PC-9 (cell line): Measurements from ENCODE around the gene ALKBH7. TPM values are rescaled to one million over a fixed set of nuclear protein-coding genes. Genes with fewer than 3 reads are reported as not detected.

Source experiments
- BruUV-seq: library from RNA; stranded (reverse); fragments of 400-500 nt; replicated peaks from 2 replicates; lab custom pipeline; 2021; lab: Mats Ljungman, UMichigan
- CTCF ChIA-PET: fragments of 300-600 bp; sonication (Branson Sonifier 250); formaldehyde crosslinking; loops from one replicate; lab custom pipeline; 2022; ENCODE audit warnings: antibody characterized with exemption; lab: Charles Lee
- POLR2A ChIA-PET: fragments of 300-600 bp; sonication (Branson Sonifier 250); formaldehyde crosslinking; loops from one replicate; lab custom pipeline; 2022; ENCODE audit warnings: antibody characterized with exemption; ENCODE audit not compliant: unreplicated experiment; lab: Charles Lee
- DNase-seq, 2 experiments: peaks; one replicate each; pipeline versions ENCODE4 v3.0.0 to v3.0.0-alpha.2; 2015 to 2022; ENCODE audit warnings: mixed read lengths in 1 of 2
- H2AFZ ChIP-seq: fragments of 200-600 bp; sonication (generic); 2 replicates; pipeline ENCODE4 v1.8.1; 2017; ENCODE audit warnings: antibody characterized with exemption
- H3F3A ChIP-seq: fragments of 200-600 bp; sonication (generic); 2 replicates; pipeline ENCODE4 v1.8.1; 2017; ENCODE audit warnings: antibody characterized with exemption, mild to moderate bottlenecking, low read depth; ENCODE audit not compliant: insufficient read depth
- H3K27ac ChIP-seq: fragments of 200-600 bp; sonication (generic); 2 replicates; pipeline ENCODE4 v1.6.1; 2016; ENCODE audit warnings: mixed run types
- H3K27me3 ChIP-seq: fragments of 200-600 bp; sonication (generic); 2 replicates; pipeline ENCODE4 v1.6.1; 2016; ENCODE audit warnings: low read depth, mixed run types; ENCODE audit not compliant: insufficient read depth
- H3K36me3 ChIP-seq: fragments of 200-600 bp; sonication (generic); 2 replicates; pipeline ENCODE4 v1.6.1; 2016; ENCODE audit warnings: low read depth, mixed run types
- H3K4me1 ChIP-seq: fragments of 200-600 bp; sonication (generic); replicated peaks from 2 replicates; pipeline ENCODE4 v1.6.1; 2016; ENCODE audit warnings: mixed run types; ENCODE audit not compliant: insufficient read depth
- H3K4me2 ChIP-seq: fragments of 200-600 bp; sonication (generic); 2 replicates; pipeline ENCODE4 v1.6.1; 2017; ENCODE audit warnings: mixed run types
- H3K4me3 ChIP-seq: fragments of 200-600 bp; sonication (generic); 2 replicates; pipeline ENCODE4 v1.6.1; 2016; ENCODE audit warnings: mixed run types
- H3K79me2 ChIP-seq: fragments of 200-600 bp; sonication (generic); 2 replicates; pipeline ENCODE4 v1.6.1; 2017; ENCODE audit warnings: low read depth, mixed run types
- H3K9me2 ChIP-seq: fragments of 200-600 bp; sonication (generic); 2 replicates; pipeline ENCODE4 v1.8.1; 2017; ENCODE audit warnings: mild to moderate bottlenecking; ENCODE audit not compliant: insufficient read depth
- H3K9me3 ChIP-seq: fragments of 200-600 bp; sonication (generic); 2 replicates; pipeline ENCODE4 v1.8.1; 2016; ENCODE audit warnings: low read depth; ENCODE audit not compliant: insufficient read depth
- H4K20me1 ChIP-seq: fragments of 200-600 bp; sonication (generic); 2 replicates; pipeline ENCODE4 v1.8.1; 2017; ENCODE audit not compliant: insufficient read depth
- CTCF ChIP-seq: fragments of 200-600 bp; sonication (generic); conservative IDR thresholded peaks from 2 replicates; pipeline ENCODE4 v1.6.1; 2017; ENCODE audit warnings: mixed run types, antibody characterized with exemption, mild to moderate bottlenecking, moderate library complexity
- EZH2 ChIP-seq: fragments of 200-600 bp; sonication (generic); IDR thresholded peaks from 2 replicates; pipeline ENCODE4 v1.8.0; 2017; ENCODE audit warnings: antibody characterized with exemption, low read depth
- intact Hi-C: fragments of 100-400 bp; cut with micrococcal nuclease; formaldehyde crosslinking; loops from one replicate; pipeline ENCODE4 v1.10.0; 2022; ENCODE audit not compliant: unreplicated experiment
- total RNA-seq: library from RNA; stranded (reverse); gene quantifications from 2 replicates; pipeline ENCODE4 v1.2.3, GENCODE V29; 2021

The ALKBH7 gene
- total RNA-seq, 1 experiment from 2014 or later, result 53.6 TPM

GRCh38 chr19:6378041-6378440 lies 5.4 kb downstream of the ALKBH7 start:
- Histone ChIP-seq H3K4me2 (no peak overlapping the region), H3K79me2 (no peaks in the 10 kb centered on the region), H4K20me1 (no peaks in the 10 kb centered on the region), H3K27me3 (no peaks in the 10 kb centered on the region), H3K4me1 (no peaks in the 10 kb centered on the region), H3K9me2 (no peaks in the 10 kb centered on the region), H3K36me3 (no peaks in the 10 kb centered on the region), H2AFZ (no peak overlapping the region), H3F3A (no peaks in the 10 kb centered on the region), H3K9me3 (no peaks in the 10 kb centered on the region), H3K4me3 (no peak overlapping the region), H3K27ac (no peak overlapping the region)
- no peak for TF ChIP-seq EZH2
- no peak for TF ChIP-seq CTCF
- intact Hi-C loops, result no loop called here
- CTCF ChIA-PET, result no interaction called here
- POLR2A ChIA-PET, result no interaction called here
- no peak for DNase-seq
- no TSS peak for BruUV-seq

GRCh38 chr19:6378486-6378885 lies 5.9 kb downstream of the ALKBH7 start:
- intact Hi-C loops, result no loop called here
- TF ChIP-seq CTCF (no peak), EZH2 (no peak)
- no TSS peak for BruUV-seq
- Histone ChIP-seq H3K79me2 (no peaks in the 10 kb centered on the region), H3K9me3 (no peaks in the 10 kb centered on the region), H3F3A (no peaks in the 10 kb centered on the region), H2AFZ (no peak overlapping the region), H3K4me1 (no peaks in the 10 kb centered on the region), H3K4me3 (no peak overlapping the region), H4K20me1 (no peaks in the 10 kb centered on the region), H3K9me2 (no peaks in the 10 kb centered on the region), H3K4me2 (no peak overlapping the region), H3K27ac (no peak overlapping the region), H3K27me3 (no peaks in the 10 kb centered on the region), H3K36me3 (no peaks in the 10 kb centered on the region)
- CTCF ChIA-PET, result no interaction called here
- POLR2A ChIA-PET, result no interaction called here
- no peak for DNase-seq

GRCh38 chr19:6379744-6380143 lies 7.2 kb downstream of the ALKBH7 start:
- POLR2A ChIA-PET, result no interaction called here
- no peaks in the 10 kb centered on the region for H3K27me3 ChIP-seq
- intact Hi-C loops, result no loop called here

More at GRCh38 chr19:6379744-6380143, 7.2 kb downstream of the ALKBH7 start:
- no peaks in the 10 kb centered on the region for H4K20me1 ChIP-seq
- DNase-seq, result no peak
- TF ChIP-seq CTCF, result no peak
- no peak for TF ChIP-seq EZH2
- H3K9me2 ChIP-seq, result no peaks in the 10 kb centered on the region
- no TSS peak for BruUV-seq
- H3K36me3 ChIP-seq, result no peaks in the 10 kb centered on the region
- no peaks in the 10 kb centered on the region for H3K9me3 ChIP-seq
- no peaks in the 10 kb centered on the region for H3K4me1 ChIP-seq
- CTCF ChIA-PET, result no interaction called here
- no peaks in the 10 kb centered on the region for H3K79me2 ChIP-seq
- no peak overlapping the region for H3K4me2 ChIP-seq
- H3F3A ChIP-seq, result no peaks in the 10 kb centered on the region
- H3K27ac ChIP-seq, result no peak overlapping the region
- H2AFZ ChIP-seq, result no peak overlapping the region
- H3K4me3 ChIP-seq, result no peak overlapping the region
